B cell (primary cell): ENCODE measurements around the gene STYXL1. TPM values are rescaled to one million over a fixed set of nuclear protein-coding genes. Genes with fewer than 3 reads are reported as not detected.

Experiments
- ATAC-seq: fragments of 200-7000 bp; cut with Tn5 transposase; one replicate; pipeline ENCODE4 v1.10.0; 2021; ENCODE audit warnings: low read depth, mild to moderate bottlenecking, moderate number of reproducible peaks, moderate library complexity
- CTCF ChIA-PET: fragments of 350-600 bp; sonication (Branson Sonifier 250); formaldehyde crosslinking; loops from one replicate; lab custom pipeline; 2021; ENCODE audit warnings: antibody characterized with exemption, inconsistent platforms; lab: Charles Lee
- POLR2A ChIA-PET: fragments of 350-600 bp; sonication (Branson Sonifier 250); formaldehyde crosslinking; loops from one replicate; lab custom pipeline; 2021; ENCODE audit warnings: antibody characterized with exemption; lab: Charles Lee
- DNase-seq: peaks from one replicate; pipeline ENCODE4 v3.0.0; 2013
- H2AFZ ChIP-seq: 2 replicates; pipeline ENCODE4 v1.6.1; 2012; ENCODE audit warnings: mild to moderate bottlenecking, low read depth, low read length; ENCODE audit not compliant: insufficient read depth, poor library complexity, severe bottlenecking
- H3K27ac ChIP-seq, 2 donors: 1 replicate in 1 of 2; 2 replicates in 1 of 2; pipeline ENCODE4 v1.5.1; 2012 to 2013; ENCODE audit warnings: low read length in 2 of 2, mild to moderate bottlenecking in 2 of 2, moderate library complexity in 1 of 2
- H3K27me3 ChIP-seq, 4 experiments: fragments of 200-600 bp in 1 of 4; sonication (generic) in 1 of 4; replicated peaks in 1 of 4; 1 replicate in 2 of 4; 2 replicates in 2 of 4; pipeline versions ENCODE4 v1.6.1 to v1.7.0; 2013 to 2016; ENCODE audit warnings: low read length in 3 of 4, mild to moderate bottlenecking in 2 of 4, mixed read lengths in 1 of 4, moderate library complexity in 1 of 4; ENCODE audit not compliant: insufficient read depth in 4 of 4, control insufficient read depth in 3 of 4; ENCODE audit errors: control extremely low read depth in 1 of 4
- H3K36me3 ChIP-seq, 2 experiments: replicated peaks in 1 of 2; 1 replicate in 1 of 2; 2 replicates in 1 of 2; pipeline versions ENCODE4 v1.6.1 to v1.7.1; 2013; ENCODE audit warnings: low read length in 1 of 2; ENCODE audit not compliant: insufficient read depth in 2 of 2, control insufficient read depth in 1 of 2; ENCODE audit errors: control extremely low read depth in 1 of 2, extremely low read depth in 1 of 2
- H3K4me1 ChIP-seq, 2 donors: fragments of 200-600 bp in 1 of 2; sonication (generic) in 1 of 2; 1 replicate in 1 of 2; 2 replicates in 1 of 2; pipeline versions ENCODE4 v1.5.1 to v1.6.1; 2013 to 2017; ENCODE audit warnings: low read length in 2 of 2; ENCODE audit not compliant: control insufficient read depth in 2 of 2, insufficient read depth in 2 of 2
- H3K4me2 ChIP-seq: replicated peaks from 2 replicates; pipeline ENCODE3; 2012; ENCODE audit warnings: mild to moderate bottlenecking, low read depth, low read length; ENCODE audit not compliant: poor library complexity, severe bottlenecking
- H3K4me3 ChIP-seq, 5 experiments: fragments of 200-600 bp in 1 of 5; sonication (generic) in 1 of 5; 1 replicate in 3 of 5; 2 replicates in 2 of 5; pipeline versions ENCODE4 v1.5.1 to v1.7.0; 2011 to 2016; ENCODE audit warnings: low read length in 4 of 5, mild to moderate bottlenecking in 4 of 5, low read depth in 2 of 5, control low read depth in 1 of 5, moderate library complexity in 1 of 5; ENCODE audit not compliant: insufficient read depth in 1 of 5; ENCODE audit errors: control extremely low read depth in 1 of 5, extremely low read depth in 1 of 5
- H3K79me2 ChIP-seq: fragments of 200-600 bp; sonication (generic); one replicate; pipeline ENCODE4 v1.6.0; 2016; ENCODE audit warnings: low read length; ENCODE audit not compliant: control insufficient read depth, insufficient read depth
- H3K9ac ChIP-seq: fragments of 200-600 bp; sonication (generic); 2 replicates; pipeline ENCODE4 v1.6.1; 2017; ENCODE audit warnings: mild to moderate bottlenecking, low read length, moderate library complexity
- H3K9me3 ChIP-seq, 3 donors: one replicate each; pipeline versions ENCODE4 v1.6.1 to v1.7.1; 2013; ENCODE audit warnings: low read length in 2 of 3; ENCODE audit not compliant: control insufficient read depth in 2 of 3, insufficient read depth in 1 of 3; ENCODE audit errors: control extremely low read depth in 1 of 3
- H4K20me1 ChIP-seq: 2 replicates; pipeline ENCODE4 v1.6.0; 2012; ENCODE audit warnings: mild to moderate bottlenecking, low read length; ENCODE audit not compliant: insufficient read depth, control insufficient read depth, poor library complexity, severe bottlenecking
- H3K27ac Mint-ChIP-seq: one replicate; pipeline ENCODE4 v1.8.0; 2021; ENCODE audit warnings: mixed read lengths
- H3K27me3 Mint-ChIP-seq: one replicate; pipeline ENCODE4 v1.8.0; 2021; ENCODE audit warnings: mixed read lengths
- H3K4me1 Mint-ChIP-seq: one replicate; pipeline ENCODE4 v1.8.0; 2021; ENCODE audit warnings: mixed read lengths
- H3K4me3 Mint-ChIP-seq: one replicate; pipeline ENCODE4 v1.8.0; 2021; ENCODE audit warnings: mixed read lengths
- H3K9me3 Mint-ChIP-seq: one replicate; pipeline ENCODE4 v1.8.0; 2022; ENCODE audit warnings: mixed read lengths; ENCODE audit not compliant: insufficient read depth
- EZH2 ChIP-seq: IDR thresholded peaks from 2 replicates; pipeline ENCODE4 v1.6.1; 2012; ENCODE audit warnings: borderline replicate concordance, low read depth, mild to moderate bottlenecking, moderate library complexity, low read length; ENCODE audit not compliant: insufficient read depth, poor library complexity, severe bottlenecking
- WGBS: methylation state at CpG from one replicate; pipeline ENCODE4 v1.1.5; 2013; ENCODE audit warnings: missing lambda C conversion rate; ENCODE audit not compliant: insufficient coverage; 5-methylcytosine and 5-hydroxymethylcytosine counted together
- intact Hi-C: fragments of 100-400 bp; cut with micrococcal nuclease; formaldehyde crosslinking; loops from one replicate; pipeline ENCODE4 v1.10.0; 2022
- polyA plus RNA-seq: library from polyadenylated mRNA; depleted of rRNA; stranded (reverse); fragments of >200 nt; gene quantifications from 2 replicates; pipeline ENCODE4 v1.2.3, GENCODE V29; 2012
- total RNA-seq, 2 donors: library from RNA; stranded (reverse); fragments of 120-200 nt in 1 of 2; gene quantifications; 1 replicate in 1 of 2; 2 replicates in 1 of 2; pipeline versions ENCODE4 v1.2.3 to v1.2.4, GENCODE V29; 2013 to 2022
- TF ChIP-seq, protein P1 (sequence below): fragments of 200-600 bp; IDR thresholded peaks from one replicate; pipeline ENCODE4 v1.8.0; 2022; ENCODE audit warnings: antibody characterized with exemption, mild to moderate bottlenecking

Gene STYXL1
- total and polyA plus RNA-seq, 2 donors (not counting 1 experiment from before 2014, with no cell fraction given): 15.2 to 29.3 TPM

DNA sequence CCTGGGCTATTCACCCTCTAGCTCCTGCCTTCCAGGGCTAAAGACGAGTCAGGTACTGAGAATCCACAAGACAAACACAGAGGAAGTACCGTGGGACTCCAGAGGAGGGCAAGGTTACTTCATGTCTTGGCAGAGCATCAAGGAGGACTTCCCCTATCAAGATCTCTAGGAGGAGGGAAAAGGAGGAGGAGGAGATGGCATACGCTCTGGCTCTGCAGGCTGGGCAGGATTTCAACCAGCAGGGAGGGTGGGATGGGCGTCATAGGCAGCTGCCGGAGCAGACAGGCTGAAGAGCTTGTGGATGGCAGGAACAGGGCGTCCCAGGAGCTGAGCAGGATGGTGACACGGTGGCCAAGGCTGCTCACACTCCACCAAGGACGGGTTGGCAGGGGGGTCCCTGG lies 21.4 kb upstream of the STYXL1 start:
- peaks cover 0 to 31% of the 10 kb centered on the region in 2 experiments for H3K36me3 ChIP-seq
- no peak overlapping the region for H3K9ac ChIP-seq
- CTCF ChIA-PET: no interaction called here
- Mint-ChIP-seq H3K27ac (no peak overlapping the region), H3K4me1 (no peaks in the 10 kb centered on the region), H3K27me3 (no peaks in the 10 kb centered on the region), H3K9me3 (no peaks in the 10 kb centered on the region), H3K4me3 (no peak overlapping the region)
- H2AFZ ChIP-seq: no peak overlapping the region
- no peak overlapping the region for H3K27ac ChIP-seq
- H3K27me3 ChIP-seq: no peaks in the 10 kb centered on the region
- WGBS: 80% methylated on average over 6 of the region's 8 CpGs
- no peaks in the 10 kb centered on the region for H3K79me2 ChIP-seq
- intact Hi-C loops: no loop called here
- POLR2A ChIA-PET: interaction anchor here (0.7 kb wide), 1 partner anchor 226 kb away, joined by 14 read pairs; no protein-coding TSS in a partner anchor
- no peak for ATAC-seq
- no peak for DNase-seq
- H3K4me1 ChIP-seq: no peaks in the 10 kb centered on the region
- H3K9me3 ChIP-seq: peaks cover 0 to 15% (median 0%) of the 10 kb centered on the region in 3 donors
- no peaks in the 10 kb centered on the region for H4K20me1 ChIP-seq
- no peak overlapping the region for H3K4me2 ChIP-seq
- H3K4me3 ChIP-seq: no peak overlapping the region
- TF ChIP-seq, protein P1, sequence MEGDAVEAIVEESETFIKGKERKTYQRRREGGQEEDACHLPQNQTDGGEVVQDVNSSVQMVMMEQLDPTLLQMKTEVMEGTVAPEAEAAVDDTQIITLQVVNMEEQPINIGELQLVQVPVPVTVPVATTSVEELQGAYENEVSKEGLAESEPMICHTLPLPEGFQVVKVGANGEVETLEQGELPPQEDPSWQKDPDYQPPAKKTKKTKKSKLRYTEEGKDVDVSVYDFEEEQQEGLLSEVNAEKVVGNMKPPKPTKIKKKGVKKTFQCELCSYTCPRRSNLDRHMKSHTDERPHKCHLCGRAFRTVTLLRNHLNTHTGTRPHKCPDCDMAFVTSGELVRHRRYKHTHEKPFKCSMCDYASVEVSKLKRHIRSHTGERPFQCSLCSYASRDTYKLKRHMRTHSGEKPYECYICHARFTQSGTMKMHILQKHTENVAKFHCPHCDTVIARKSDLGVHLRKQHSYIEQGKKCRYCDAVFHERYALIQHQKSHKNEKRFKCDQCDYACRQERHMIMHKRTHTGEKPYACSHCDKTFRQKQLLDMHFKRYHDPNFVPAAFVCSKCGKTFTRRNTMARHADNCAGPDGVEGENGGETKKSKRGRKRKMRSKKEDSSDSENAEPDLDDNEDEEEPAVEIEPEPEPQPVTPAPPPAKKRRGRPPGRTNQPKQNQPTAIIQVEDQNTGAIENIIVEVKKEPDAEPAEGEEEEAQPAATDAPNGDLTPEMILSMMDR: no peak
- TF ChIP-seq EZH2: no peak

DNA sequence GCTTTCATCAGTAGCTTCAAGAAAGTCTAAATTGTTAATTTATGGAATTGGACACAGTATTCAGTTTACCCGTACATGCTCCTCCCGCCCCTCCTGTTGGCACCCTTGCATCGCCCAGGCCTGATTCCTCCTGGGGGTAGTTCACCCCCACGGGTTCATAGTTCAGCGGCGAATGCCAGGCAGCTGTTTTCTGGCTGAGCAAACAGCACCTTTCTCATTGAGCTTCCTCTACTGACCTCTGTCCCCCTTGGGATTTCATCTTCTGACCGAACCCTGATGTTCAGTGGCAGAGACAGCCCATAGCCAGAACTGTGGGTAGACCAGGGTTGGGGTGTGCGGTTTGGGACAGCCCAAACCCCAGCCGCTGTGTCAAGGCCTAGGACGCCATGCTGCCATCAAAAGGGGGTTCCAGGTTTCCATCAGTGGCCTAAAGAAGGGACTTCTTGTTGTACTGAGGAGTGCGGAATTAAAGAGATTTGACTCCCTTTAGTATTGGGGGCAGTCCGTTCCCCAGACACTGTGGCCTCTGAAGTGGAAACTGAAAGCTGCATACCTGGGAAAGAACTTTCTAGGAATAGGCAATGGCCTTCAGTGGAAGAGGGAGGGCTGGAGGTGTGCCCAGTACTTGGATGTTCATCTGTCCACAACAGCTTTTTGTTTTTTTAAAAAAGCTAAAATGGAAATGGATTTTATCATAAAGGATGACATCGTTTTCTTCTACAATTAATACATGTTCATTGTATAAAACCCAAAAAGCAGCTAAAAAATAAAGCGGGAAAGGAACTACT lies 19.1 kb upstream of the STYXL1 start:
- Histone ChIP-seq H3K36me3 (peaks cover 0 to 52% of the 10 kb centered on the region in 2 experiments), H3K27ac (no peak overlapping the region), H3K4me2 (no peak overlapping the region), H2AFZ (no peak overlapping the region), H4K20me1 (peaks cover 5% of the 10 kb centered on the region), H3K27me3 (no peaks in the 10 kb centered on the region), H3K9me3 (peaks cover 0 to 4% (median 0%) of the 10 kb centered on the region in 3 donors), H3K4me1 (no peaks in the 10 kb centered on the region), H3K9ac (no peak overlapping the region), H3K79me2 (no peaks in the 10 kb centered on the region), H3K4me3 (no peak overlapping the region)
- Mint-ChIP-seq H3K27me3 (no peaks in the 10 kb centered on the region), H3K4me3 (no peak overlapping the region), H3K27ac (no peak overlapping the region), H3K9me3 (no peaks in the 10 kb centered on the region), H3K4me1 (no peaks in the 10 kb centered on the region)
- TF ChIP-seq EZH2: no peak
- TF ChIP-seq, protein P1: no peak
- ChIA-PET CTCF (interaction anchor here (1.1 kb wide), 1 partner anchor 1649 kb away, joined by 3 read pairs; no protein-coding TSS in a partner anchor), POLR2A (no interaction called here)
- DNase-seq (no peak), ATAC-seq (no peak)
- intact Hi-C loops: no loop called here
- 76% methylated on average over 12 of the region's 14 CpGs for WGBS
